K562 (cell line): ENCODE data around the gene DNAH8.

Experiments used
- MYC ChIP-seq, 2 experiments: fragments of 250-450 bp in 1 of 2; sonication (Bioruptor Pico) in 1 of 2; IDR thresholded peaks; 2 replicates each; pipeline versions ENCODE4 v1.5.1 to v1.6.1; 2012 to 2021; ENCODE audit warnings: low read depth in 2 of 2, borderline replicate concordance in 1 of 2, improper control_type of control experiment in 1 of 2, low read length in 1 of 2, mild to moderate bottlenecking in 1 of 2, moderate library complexity in 1 of 2
- NELFE ChIP-seq: IDR thresholded peaks from 2 replicates; pipeline ENCODE4 v1.6.1; 2011; ENCODE audit warnings: mild to moderate bottlenecking; ENCODE audit not compliant: insufficient read depth, insufficient read length
- UBTF ChIP-seq, 2 experiments: IDR thresholded peaks; 2 replicates each; pipeline ENCODE4 v1.6.1; 2012; ENCODE audit warnings: improper control_type of control experiment in 2 of 2, low read depth in 2 of 2, low read length in 2 of 2, borderline replicate concordance in 1 of 2
- ZBTB9 ChIP-seq: fragments of 450-650 bp; formaldehyde crosslinking; IDR thresholded peaks from 2 replicates; pipeline ENCODE4 v1.4.0; 2020; ENCODE audit warnings: mild to moderate bottlenecking, moderate library complexity

GRCh38 chr6:38676974-38677544, 38.1 kb upstream of the DNAH8 start:
- no peak for TF ChIP-seq NELFE
- TF ChIP-seq ZBTB9, result no peak
- no peak for TF ChIP-seq MYC (IDR thresholded peaks at IDR 0.05; ENCODE audit: low read depth, low read length)
- TF ChIP-seq MYC (CRISPR knock-in tag; IDR thresholded peaks at IDR 0.05; ENCODE audit: borderline replicate concordance, low read depth), result no peak
- no peak for TF ChIP-seq UBTF (IDR thresholded peaks at IDR 0.05; ENCODE audit: borderline replicate concordance in 1 of 2, low read depth in 2 of 2, low read length in 2 of 2)
